GM12878 (cell line): ENCODE measurements around the gene AKAP13. TPM values are rescaled to one million over a fixed set of nuclear protein-coding genes. Genes with fewer than 3 reads are reported as not detected.

Experiments
- ATAC-seq: fragments of 200-7000 bp; cut with Tn5 transposase; 3 replicates; pipeline ENCODE4 v1.9.1; 2020; ENCODE audit warnings: mild to moderate bottlenecking, moderate library complexity
- BruUV-seq: library from RNA; stranded (reverse); fragments of 400-500 nt; replicated peaks from 2 replicates; lab custom pipeline; 2021; lab: Mats Ljungman, UMichigan
- CTCF ChIA-PET: fragments of 300-600 bp; sonication (Branson Sonifier 250); formaldehyde crosslinking; extraction: SDS; loops from one replicate; lab custom pipeline; 2021; ENCODE audit warnings: inconsistent platforms; lab: Yijun Ruan, JAX
- POLR2A ChIA-PET: fragments of 350-600 bp; formaldehyde crosslinking; extraction: SDS; loops from one replicate; lab custom pipeline; 2021; ENCODE audit warnings: inconsistent platforms; lab: Charles Lee
- RAD21 ChIA-PET: fragments of 300-600 bp; sonication (Branson Sonifier 250); formaldehyde crosslinking; loops from one replicate; lab custom pipeline; 2023; ENCODE audit warnings: antibody characterized with exemption; ENCODE audit not compliant: unreplicated experiment; lab: Charles Lee
- SMC1A ChIA-PET: fragments of 300-600 bp; sonication (Branson Sonifier 250); formaldehyde crosslinking; loops from one replicate; lab custom pipeline; 2023; ENCODE audit not compliant: unreplicated experiment, uncharacterized antibody; lab: Charles Lee
- DNase-seq: peaks from one replicate; pipeline ENCODE4 v3.0.0-alpha.2; 2011; ENCODE audit warnings: low read depth, low spot score
- FAIRE-seq: peaks from 3 replicates; lab custom pipeline; 2011; peaks lifted over from hg19 to GRCh38; lab: Jason Lieb, UNC
- H2AFZ ChIP-seq: 2 replicates; pipeline ENCODE4 v1.6.0; 2011; ENCODE audit warnings: low read depth, low read length, control low read depth; ENCODE audit not compliant: control insufficient read depth
- H3K27ac ChIP-seq: 2 replicates; pipeline ENCODE4 v1.5.1; 2011; ENCODE audit warnings: control low read depth; ENCODE audit not compliant: control insufficient read depth, insufficient read depth
- H3K27me3 ChIP-seq, 2 experiments: replicated peaks in 1 of 2; 2 replicates each; pipeline versions ENCODE4 v1.6.0 to v1.6.1; 2011; ENCODE audit warnings: low read length in 1 of 2; ENCODE audit not compliant: control insufficient read depth in 2 of 2, insufficient read depth in 2 of 2
- H3K36me3 ChIP-seq, 2 experiments: 2 replicates each; pipeline ENCODE4 v1.5.1; 2011; ENCODE audit warnings: low read length in 1 of 2; ENCODE audit not compliant: control insufficient read depth in 2 of 2, insufficient read depth in 2 of 2
- H3K4me1 ChIP-seq: 2 replicates; pipeline ENCODE4 v1.6.1; 2011; ENCODE audit warnings: mild to moderate bottlenecking, low read length, moderate library complexity, mixed read lengths; ENCODE audit not compliant: control insufficient read depth, insufficient read depth
- H3K4me2 ChIP-seq: 2 replicates; pipeline ENCODE4 v1.6.0; 2011; ENCODE audit warnings: control low read depth; ENCODE audit not compliant: control insufficient read depth, insufficient read depth
- H3K4me3 ChIP-seq: fragments of 200-600 bp; sonication (generic); 2 replicates; pipeline ENCODE4 v1.5.1; 2016
- H3K79me2 ChIP-seq: 2 replicates; pipeline ENCODE4 v1.6.0; 2011; ENCODE audit warnings: low read length; ENCODE audit not compliant: control insufficient read depth, insufficient read depth
- H3K9ac ChIP-seq: 2 replicates; pipeline ENCODE4 v1.8.0; 2011; ENCODE audit warnings: low read length, control low read depth, mixed read lengths; ENCODE audit not compliant: control insufficient read depth, insufficient read depth
- H3K9me3 ChIP-seq: replicated peaks from 3 replicates; pipeline ENCODE4 v1.5.1; 2011; ENCODE audit warnings: mild to moderate bottlenecking, low read length; ENCODE audit not compliant: control insufficient read depth, insufficient read depth
- H4K20me1 ChIP-seq: 2 replicates; pipeline ENCODE4 v1.6.0; 2011; ENCODE audit not compliant: control insufficient read depth, insufficient read depth
- CTCF ChIP-seq, 3 experiments: IDR thresholded peaks in 2 of 3; conservative IDR thresholded peaks in 1 of 3; 2 replicates each; pipeline ENCODE4 v1.5.1; 2011; ENCODE audit warnings: low read depth in 3 of 3, low read length in 3 of 3, mild to moderate bottlenecking in 3 of 3, control low read depth in 2 of 3, moderate library complexity in 2 of 3, inconsistent platforms in 1 of 3, mixed read lengths in 1 of 3; ENCODE audit not compliant: control insufficient read depth in 2 of 3, insufficient read depth in 1 of 3; ENCODE audit errors: extremely low read depth in 1 of 3
- MEF2B ChIP-seq: fragments of 450-650 bp; IDR thresholded peaks from 2 replicates; pipeline ENCODE4 v1.6.1; 2018; ENCODE audit warnings: mild to moderate bottlenecking, moderate library complexity; ENCODE audit not compliant: partially characterized antibody, poor library complexity, severe bottlenecking
- RAD21 ChIP-seq: IDR thresholded peaks from 2 replicates; pipeline ENCODE4 v1.6.1; 2011; ENCODE audit warnings: mild to moderate bottlenecking, low read depth, low read length, moderate library complexity; ENCODE audit not compliant: insufficient read depth
- WGBS: methylation state at CpG from one replicate; pipeline ENCODE4 v1.1.6; 2016; ENCODE audit warnings: low lambda C conversion rate; ENCODE audit not compliant: insufficient replicate concordance, insufficient coverage; ENCODE audit errors: missing lambda C conversion rate; 5-methylcytosine and 5-hydroxymethylcytosine counted together
- in situ Hi-C: fragments of 300-500 bp; cut with MboI; formaldehyde crosslinking; loops from 9 replicates; pipeline ENCODE4 v1.14.3; 2018; ENCODE audit warnings: mixed read lengths
- intact Hi-C: fragments of 100-400 bp; cut with micrococcal nuclease; formaldehyde crosslinking; loops from one replicate; pipeline ENCODE4 v1.14.2; 2022; ENCODE audit not compliant: unreplicated experiment
- polyA plus RNA-seq, 11 experiments: library from polyadenylated mRNA; depleted of rRNA in 4 of 11; unstranded in 6 of 11; stranded (reverse) in 5 of 11; fragments of >200 nt; fragmentation: Nextera tagmentation in 4 of 11; fragmentation: Illumina TruSeq in 1 of 11; extraction: Ambion mirVana in 4 of 11; extraction: Trizol in 1 of 11; gene quantifications; 1 replicate in 1 of 11; 2 replicates in 10 of 11; pipeline versions ENCODE4 v1.2.1 to v1.2.3, GENCODE V29; 2011 to 2016; ENCODE audit warnings: inconsistent platforms in 2 of 11, missing spikeins in 2 of 11, low read depth in 1 of 11
- total RNA-seq, 4 experiments: library from RNA; depleted of rRNA in 3 of 4; stranded (reverse); fragments of >200 nt in 3 of 4; fragmentation: Illumina TruSeq in 1 of 4; extraction: Trizol in 1 of 4; gene quantifications; 2 replicates each; pipeline versions ENCODE4 v1.2.1 to v1.2.3, GENCODE V29; 2013 to 2021

AKAP13 gene
- total and polyA plus RNA-seq, 10 of the 15 experiments (the other 5 are each of a cell fraction or from before 2014, with no cell fraction given) = 14.4 to 74.9 (median 55.1) TPM

DNA sequence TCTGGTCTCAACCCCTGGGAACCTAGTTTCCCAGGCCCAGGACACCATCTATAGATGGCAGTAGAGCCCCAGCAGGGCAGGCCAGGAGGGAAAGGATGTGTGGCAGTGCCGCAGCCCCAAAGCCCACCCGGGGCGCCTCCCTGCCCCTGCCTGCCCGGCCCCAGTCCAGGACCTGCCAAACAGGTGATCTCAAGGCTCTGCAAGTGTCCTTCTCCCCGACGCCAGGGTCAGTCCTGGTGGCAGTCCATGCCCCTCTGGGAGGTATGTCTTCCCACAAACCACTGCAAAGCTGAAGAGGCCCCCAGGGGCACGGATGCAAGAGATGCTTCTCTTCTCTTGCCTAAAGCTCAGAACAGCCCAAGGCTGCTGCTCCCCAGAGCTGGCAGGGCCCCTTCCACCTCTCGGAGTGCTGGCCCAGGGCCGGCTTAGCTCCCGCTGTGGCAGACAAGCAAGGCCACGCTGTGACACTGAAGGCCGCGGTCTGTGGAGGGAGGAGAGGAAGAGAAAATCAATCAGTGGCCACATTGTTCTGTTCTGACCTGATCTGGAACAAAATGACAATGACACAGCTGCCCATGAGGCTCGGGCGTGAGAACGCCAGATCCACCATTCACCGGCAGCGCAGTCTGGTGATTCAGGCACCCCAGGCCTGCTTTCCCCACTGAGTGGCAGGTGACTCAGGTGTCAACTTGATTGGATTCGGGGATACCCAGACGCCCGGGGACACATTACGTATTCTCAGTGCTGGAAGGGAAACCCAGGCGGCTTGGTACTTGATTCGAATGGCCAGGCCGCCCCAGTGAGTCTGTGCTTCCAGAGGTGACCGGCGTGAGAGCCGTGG is 380.3 kb downstream of the AKAP13 start:
- in situ Hi-C loops = no loop called here

More for the DNA sequence above, 380.3 kb downstream of the AKAP13 start:
- Histone ChIP-seq H3K4me3 (no peak overlapping the region), H3K9me3 (no peaks in the 10 kb centered on the region), H3K79me2 (no peaks in the 10 kb centered on the region), H3K4me2 (no peak overlapping the region), H2AFZ (no peak overlapping the region), H3K27me3 (no peaks in the 10 kb centered on the region), H3K4me1 (no peaks in the 10 kb centered on the region), H3K9ac (no peak overlapping the region), H4K20me1 (no peaks in the 10 kb centered on the region), H3K36me3 (no peaks in the 10 kb centered on the region), H3K27ac (no peak overlapping the region)
- POLR2A ChIA-PET = no interaction called here
- WGBS = 92% methylated on average over 28 of the region's 28 CpGs
- CTCF ChIA-PET = interaction anchor here (1.0 kb wide), 1 partner anchor 31 kb away, joined by 3 read pairs; no protein-coding TSS in a partner anchor
- ATAC-seq = no peak
- FAIRE-seq = no peak
- TF ChIP-seq CTCF (IDR thresholded peaks at IDR 0.05 in 2 of 3, conservative IDR thresholded peaks at IDR 0.05 in 1 of 3; ENCODE audit: control insufficient read depth in 2 of 3, extremely low read depth in 1 of 3, insufficient read depth in 1 of 3, low read depth in 3 of 3, low read length in 3 of 3) (0 out of 6 replicates have a peak, but pooled peaks of 2 of the 3 experiments have one; percentile 6 to 7), RAD21 (0 out of 2 replicates have a peak, but pooled peaks have one; percentile 41), MEF2B (no peak)
- RAD21 ChIA-PET = no interaction called here
- no TSS peak for BruUV-seq
- intact Hi-C loops = no loop called here
- SMC1A ChIA-PET = interaction anchor here (1.4 kb wide), 1 partner anchor 11 kb away, joined by 3 read pairs; no protein-coding TSS in a partner anchor
- no peak for DNase-seq
